SK-N-SH (cell line): ENCODE measurements around the gene PIEZO2. TPM values are rescaled to one million over a fixed set of nuclear protein-coding genes. Genes with fewer than 3 reads are reported as not detected.

Experiments
- CTCF ChIA-PET: fragments of 300-600, 350-600 bp; formaldehyde crosslinking; extraction: SDS; loops from one replicate; lab custom pipeline; 2021; lab: Yijun Ruan, JAX
- POLR2A ChIA-PET: fragments of 350-600 bp; sonication (Branson Sonifier 250); formaldehyde crosslinking; extraction: SDS; loops from one replicate; lab custom pipeline; 2020; ENCODE audit warnings: antibody characterized with exemption, inconsistent platforms; lab: Yijun Ruan, JAX
- DNase-seq: peaks from one replicate; pipeline ENCODE4 v3.0.0; 2012
- H2AFZ ChIP-seq: fragments of 200-600 bp; sonication (generic); 2 replicates; pipeline ENCODE4 v1.8.1; 2016; ENCODE audit warnings: antibody characterized with exemption, mild to moderate bottlenecking, low read depth
- H3F3A ChIP-seq: fragments of 200-600 bp; sonication (generic); replicated peaks from 2 replicates; pipeline ENCODE3; 2016; ENCODE audit warnings: antibody characterized with exemption, mild to moderate bottlenecking; ENCODE audit not compliant: insufficient read depth
- H3K27ac ChIP-seq, 2 experiments: fragments of 200-500 bp in 1 of 2; fragments of 200-600 bp in 1 of 2; sonication (Bioruptor generic) in 1 of 2; sonication (generic), shearing (Covaris generic) in 1 of 2; 2 replicates each; pipeline versions ENCODE4 v1.5.1 to v1.6.1; 2014 to 2016; ENCODE audit warnings: low read depth in 2 of 2, inconsistent platforms in 1 of 2, low read length in 1 of 2, mild to moderate bottlenecking in 1 of 2, mixed read lengths in 1 of 2
- H3K27me3 ChIP-seq: fragments of 200-600 bp; sonication (generic), shearing (Covaris generic); 2 replicates; pipeline ENCODE4 v1.6.1; 2016; ENCODE audit warnings: mixed run types; ENCODE audit not compliant: insufficient read depth
- H3K36me3 ChIP-seq, 2 experiments: fragments of 200-500 bp in 1 of 2; fragments of 200-600 bp in 1 of 2; sonication (Bioruptor generic) in 1 of 2; sonication (generic) in 1 of 2; replicated peaks in 1 of 2; 2 replicates each; pipeline versions ENCODE3 to v1.5.1; 2014 to 2016; ENCODE audit warnings: low read length in 1 of 2, mild to moderate bottlenecking in 1 of 2; ENCODE audit not compliant: insufficient read depth in 2 of 2, control insufficient read depth in 1 of 2
- H3K4me1 ChIP-seq, 2 experiments: fragments of 200-500 bp in 1 of 2; fragments of 200-600 bp in 1 of 2; sonication (Bioruptor generic) in 1 of 2; sonication (generic), shearing (Covaris generic) in 1 of 2; 2 replicates each; pipeline versions ENCODE4 v1.5.1 to v1.6.1; 2014 to 2016; ENCODE audit warnings: low read depth in 1 of 2, low read length in 1 of 2, mixed run types in 1 of 2; ENCODE audit not compliant: insufficient read depth in 2 of 2, control insufficient read depth in 1 of 2
- H3K4me2 ChIP-seq: fragments of 200-600 bp; sonication (generic), shearing (Covaris generic); 2 replicates; pipeline ENCODE4 v1.6.1; 2017; ENCODE audit warnings: mixed run types
- H3K4me3 ChIP-seq, 2 experiments: fragments of 200-500 bp in 1 of 2; fragments of 200-600 bp in 1 of 2; sonication (Bioruptor generic) in 1 of 2; sonication (generic), shearing (Covaris generic) in 1 of 2; 2 replicates each; pipeline versions ENCODE4 v1.5.1 to v1.8.1; 2014 to 2016; ENCODE audit warnings: low read depth in 2 of 2, inconsistent platforms in 1 of 2, low read length in 1 of 2, mild to moderate bottlenecking in 1 of 2, mixed read lengths in 1 of 2, moderate library complexity in 1 of 2
- H3K79me2 ChIP-seq: fragments of 200-600 bp; sonication (generic); 2 replicates; pipeline ENCODE4 v1.8.1; 2017; ENCODE audit warnings: mild to moderate bottlenecking; ENCODE audit not compliant: insufficient read depth
- H3K9ac ChIP-seq: fragments of 200-600 bp; sonication (generic); 2 replicates; pipeline ENCODE4 v1.6.1; 2017; ENCODE audit warnings: mixed run types
- H3K9me2 ChIP-seq: fragments of 200-600 bp; sonication (generic); 2 replicates; pipeline ENCODE4 v1.6.1; 2017; ENCODE audit warnings: mixed run types
- H3K9me3 ChIP-seq: fragments of 200-600 bp; sonication (generic); 2 replicates; pipeline ENCODE4 v1.6.1; 2017; ENCODE audit warnings: mixed run types, mild to moderate bottlenecking, moderate library complexity
- H4K20me1 ChIP-seq: fragments of 200-600 bp; sonication (generic); 2 replicates; pipeline ENCODE4 v1.6.1; 2017; ENCODE audit warnings: mild to moderate bottlenecking, mixed run types; ENCODE audit not compliant: insufficient read depth
- CTCF ChIP-seq: fragments of 200-600 bp; sonication (generic); IDR thresholded peaks from 2 replicates; pipeline ENCODE4 v1.6.1; 2017; ENCODE audit warnings: antibody characterized with exemption, mild to moderate bottlenecking, moderate library complexity
- EP300 ChIP-seq, 2 experiments: IDR thresholded peaks; 2 replicates each; pipeline versions ENCODE4 v1.4.0 to v1.6.1; 2012; ENCODE audit warnings: borderline replicate concordance in 1 of 2, low read depth in 1 of 2, low read length in 1 of 2
- EZH2phosphoT487 ChIP-seq: fragments of 200-600 bp; sonication (generic); IDR thresholded peaks from 2 replicates; pipeline ENCODE4 v1.6.1; 2017; ENCODE audit warnings: low read depth, mixed run types, mild to moderate bottlenecking, antibody characterized with exemption, moderate library complexity, borderline replicate concordance
- FOSL2 ChIP-seq: IDR thresholded peaks from 2 replicates; pipeline ENCODE4 v1.4.0; 2012; ENCODE audit warnings: low read depth, mild to moderate bottlenecking, moderate library complexity, borderline replicate concordance
- FOXM1 ChIP-seq: IDR thresholded peaks from 2 replicates; pipeline ENCODE4 v1.4.0; 2012; ENCODE audit warnings: low read depth, mild to moderate bottlenecking
- GABPA ChIP-seq: IDR thresholded peaks from 2 replicates; pipeline ENCODE4 v1.4.0; 2012; ENCODE audit warnings: low read depth, mild to moderate bottlenecking
- IRF3 ChIP-seq: fragments of 150-350 bp; IDR thresholded peaks from 2 replicates; pipeline ENCODE4 v1.6.1; 2016; ENCODE audit warnings: mild to moderate bottlenecking, low read depth, low read length
- JUND ChIP-seq: IDR thresholded peaks from 2 replicates; pipeline ENCODE4 v1.4.0; 2012
- MAX ChIP-seq: IDR thresholded peaks from 2 replicates; pipeline ENCODE4 v1.4.0; 2012; ENCODE audit warnings: low read depth
- MEF2A ChIP-seq: IDR thresholded peaks from 2 replicates; pipeline ENCODE4 v1.4.0; 2012; ENCODE audit warnings: low read depth, borderline replicate concordance
- NRF1 ChIP-seq: IDR thresholded peaks from 2 replicates; pipeline ENCODE4 v1.6.1; 2012; ENCODE audit warnings: low read depth, mild to moderate bottlenecking, low read length
- POLR2AphosphoS5 ChIP-seq: IDR thresholded peaks from 2 replicates; pipeline ENCODE4 v1.6.1; 2012; ENCODE audit warnings: low read depth, low read length
- RCOR1 ChIP-seq: fragments of 150-350 bp; IDR thresholded peaks from 2 replicates; pipeline ENCODE4 v1.6.1; 2017; ENCODE audit warnings: antibody characterized with exemption, low read length
- REST ChIP-seq: IDR thresholded peaks from 2 replicates; pipeline ENCODE4 v1.6.1; 2012; ENCODE audit warnings: mild to moderate bottlenecking, low read depth, low read length, moderate library complexity
- RXRA ChIP-seq: IDR thresholded peaks from 2 replicates; pipeline ENCODE4 v1.4.0; 2012; ENCODE audit warnings: low read depth, mild to moderate bottlenecking, borderline replicate concordance
- SIN3A ChIP-seq: IDR thresholded peaks from 2 replicates; pipeline ENCODE4 v1.6.1; 2012; ENCODE audit warnings: low read depth, mild to moderate bottlenecking, low read length, moderate library complexity, borderline replicate concordance
- TAF1 ChIP-seq: IDR thresholded peaks from 2 replicates; pipeline ENCODE4 v1.6.1; 2012; ENCODE audit warnings: low read depth, mild to moderate bottlenecking, low read length, moderate library complexity, borderline replicate concordance
- YY1 ChIP-seq: IDR thresholded peaks from 2 replicates; pipeline ENCODE4 v1.4.0; 2012; ENCODE audit warnings: low read depth, mild to moderate bottlenecking
- ZBTB33 ChIP-seq: IDR thresholded peaks from 2 replicates; pipeline ENCODE4 v1.4.0; 2012; ENCODE audit warnings: low read depth, borderline replicate concordance
- WGBS: methylation state at CpG from one replicate; pipeline ENCODE4 v1.1.6; 2017; ENCODE audit warnings: low lambda C conversion rate; 5-methylcytosine and 5-hydroxymethylcytosine counted together
- polyA plus RNA-seq, 3 experiments: library from polyadenylated mRNA; depleted of rRNA; stranded (reverse); fragments of >200 nt; gene quantifications; 2 replicates each; pipeline ENCODE4 v1.2.3, GENCODE V29; 2012

The PIEZO2 gene
- polyA plus RNA-seq, 1 of the 3 experiments (the other 2 are of a cell fraction), result not detected

- Histone ChIP-seq H3K9me2 (no peaks in the 10 kb centered on the region), H3K4me3 (no peak overlapping the region), H3K9ac (no peak overlapping the region), H3F3A (no peaks in the 10 kb centered on the region), H3K36me3 (no peaks in the 10 kb centered on the region), H3K4me2 (no peak overlapping the region), H3K9me3 (no peaks in the 10 kb centered on the region), H3K27ac (no peak overlapping the region), H4K20me1 (no peaks in the 10 kb centered on the region), H2AFZ (no peak overlapping the region), H3K79me2 (no peaks in the 10 kb centered on the region), H3K4me1 (no peaks in the 10 kb centered on the region), H3K27me3 (no peaks in the 10 kb centered on the region)
- TF ChIP-seq EP300 (IDR thresholded peaks at IDR 0.05; ENCODE audit: borderline replicate concordance in 1 of 2, low read depth in 1 of 2, low read length in 1 of 2) (no peak), MAX (no peak), TAF1 (no peak), JUND (no peak), FOSL2 (no peak), FOXM1 (no peak), EZH2phosphoT487 (no peak)
- ChIA-PET CTCF (no interaction called here), POLR2A (no interaction called here)
- WGBS, result 4% methylated on average over 7 of the region's 7 CpGs
- no peak for DNase-seq
Measured at GRCh38 chr18:10979411-10979810, 170.0 kb downstream of the PIEZO2 start.

GRCh38 chr18:10977042-10977441, 172.3 kb downstream of the PIEZO2 start:
- no peaks in the 10 kb centered on the region for H3K9me3 ChIP-seq
- ChIA-PET POLR2A (no interaction called here), CTCF (no interaction called here)
- H3K27ac ChIP-seq, result no peak overlapping the region
- no peaks in the 10 kb centered on the region for H3K27me3 ChIP-seq
- H3F3A ChIP-seq, result no peaks in the 10 kb centered on the region
- DNase-seq, result no peak
- H2AFZ ChIP-seq, result no peak overlapping the region
- H3K4me2 ChIP-seq, result no peak overlapping the region
- H3K9me2 ChIP-seq, result no peaks in the 10 kb centered on the region
- H3K9ac ChIP-seq, result no peak overlapping the region
- H4K20me1 ChIP-seq, result no peaks in the 10 kb centered on the region
- no peak overlapping the region for H3K4me3 ChIP-seq
- H3K36me3 ChIP-seq, result no peaks in the 10 kb centered on the region
- H3K79me2 ChIP-seq, result no peaks in the 10 kb centered on the region
- no peaks in the 10 kb centered on the region for H3K4me1 ChIP-seq
- TF ChIP-seq POLR2AphosphoS5, result no peak
- no peak for TF ChIP-seq TAF1
- TF ChIP-seq NRF1, result no peak
- TF ChIP-seq REST, result no peak
- TF ChIP-seq CTCF, result no peak
- TF ChIP-seq YY1, result no peak
- no peak for TF ChIP-seq EP300 (IDR thresholded peaks at IDR 0.05; ENCODE audit: borderline replicate concordance in 1 of 2, low read depth in 1 of 2, low read length in 1 of 2)
- no peak for TF ChIP-seq ZBTB33
- TF ChIP-seq RCOR1, result no peak
- no peak for TF ChIP-seq SIN3A
- TF ChIP-seq IRF3, result no peak
- TF ChIP-seq MAX, result no peak
- TF ChIP-seq MEF2A, result no peak
- TF ChIP-seq JUND, result no peak
- no peak for TF ChIP-seq RXRA
- TF ChIP-seq GABPA, result no peak
